Hematopoietic multipotent progenitor cell treated with erythropoietin and hydrocortisone succinate and interleukin-3 and kit ligand, for 6 days (in vitro differentiated cells): ENCODE results near the gene COX18.

Source experiments
- DNase-seq: peaks from one replicate; pipeline ENCODE4 v3.0.0-alpha.2; 2015

COX18 gene, protein sequence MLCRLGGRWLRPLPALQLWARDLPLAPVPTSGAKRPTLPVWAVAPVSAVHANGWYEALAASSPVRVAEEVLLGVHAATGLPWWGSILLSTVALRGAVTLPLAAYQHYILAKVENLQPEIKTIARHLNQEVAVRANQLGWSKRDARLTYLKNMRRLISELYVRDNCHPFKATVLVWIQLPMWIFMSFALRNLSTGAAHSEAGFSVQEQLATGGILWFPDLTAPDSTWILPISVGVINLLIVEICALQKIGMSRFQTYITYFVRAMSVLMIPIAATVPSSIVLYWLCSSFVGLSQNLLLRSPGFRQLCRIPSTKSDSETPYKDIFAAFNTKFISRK

DNA sequence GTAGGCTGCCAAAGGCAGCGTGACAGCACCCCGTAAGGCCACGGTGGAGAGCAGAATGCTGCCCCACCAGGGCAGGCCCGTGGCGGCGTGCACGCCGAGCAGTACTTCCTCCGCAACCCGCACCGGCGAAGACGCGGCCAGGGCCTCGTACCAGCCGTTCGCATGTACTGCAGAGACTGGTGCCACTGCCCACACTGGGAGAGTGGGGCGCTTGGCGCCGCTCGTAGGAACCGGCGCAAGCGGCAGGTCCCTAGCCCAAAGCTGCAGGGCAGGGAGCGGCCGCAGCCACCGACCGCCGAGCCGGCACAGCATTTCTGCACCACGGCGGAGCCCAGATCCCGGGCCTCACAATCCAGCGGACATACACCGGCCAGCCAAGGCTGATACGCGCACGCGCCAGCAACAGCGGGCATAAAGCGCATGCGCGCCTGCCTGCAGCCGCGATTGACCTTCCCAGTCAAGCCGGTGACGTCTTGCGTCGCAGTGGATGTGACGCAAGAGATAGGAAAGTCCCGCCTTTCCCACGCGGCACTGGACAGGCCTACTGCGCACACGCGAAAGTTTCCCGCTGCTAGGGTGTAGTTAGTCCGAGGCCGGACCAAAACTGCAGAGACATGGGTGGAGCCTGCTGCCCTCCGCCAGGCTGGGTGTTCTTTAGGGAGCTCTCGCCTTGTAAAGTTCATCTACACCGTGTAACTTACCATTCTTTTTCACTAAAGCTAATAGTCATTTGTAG, at the start of gene COX18:
Gene COX18, minus strand, starts transcription at position 379 of the 736 bp plus-strand sequence. Its CDS starts 67 bp downstream, at position 312.
- DNase-seq = peak; percentile 99

- no peak for DNase-seq
These were observed 40.0 kb upstream of the COX18 start for GRCh38 chr4:73109493-73109892.

- peak; percentile 27 for DNase-seq
These were observed 35.2 kb upstream of the COX18 start for GRCh38 chr4:73104695-73105094.

- peak; percentile 38 for DNase-seq
These were observed 34.4 kb upstream of the COX18 start for GRCh38 chr4:73103799-73104503.

GRCh38 chr4:73099143-73099542, 29.6 kb upstream of the COX18 start:
- no peak for DNase-seq

GRCh38 chr4:73098713-73099112, 29.2 kb upstream of the COX18 start:
- DNase-seq = no peak

DNA sequence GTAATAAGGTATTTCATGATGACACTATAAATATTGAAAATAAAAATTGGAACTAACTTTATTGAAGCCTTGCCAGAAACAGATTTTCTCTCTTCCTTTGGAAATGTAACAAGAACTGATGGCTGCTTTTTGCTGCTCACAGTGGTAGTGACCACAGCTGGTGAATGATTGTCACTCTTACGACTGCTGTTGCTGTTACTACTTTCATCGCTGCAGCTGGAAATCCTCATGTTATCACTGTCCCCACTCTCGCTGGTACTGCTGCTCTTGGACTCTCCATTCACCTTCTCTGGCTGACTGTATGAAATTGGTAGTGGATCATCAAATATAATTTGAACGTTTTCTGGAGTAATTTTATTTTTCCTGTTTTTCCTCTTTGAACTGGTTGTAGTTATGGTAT, 28.5 kb upstream of the COX18 start:
- no peak for DNase-seq

DNA sequence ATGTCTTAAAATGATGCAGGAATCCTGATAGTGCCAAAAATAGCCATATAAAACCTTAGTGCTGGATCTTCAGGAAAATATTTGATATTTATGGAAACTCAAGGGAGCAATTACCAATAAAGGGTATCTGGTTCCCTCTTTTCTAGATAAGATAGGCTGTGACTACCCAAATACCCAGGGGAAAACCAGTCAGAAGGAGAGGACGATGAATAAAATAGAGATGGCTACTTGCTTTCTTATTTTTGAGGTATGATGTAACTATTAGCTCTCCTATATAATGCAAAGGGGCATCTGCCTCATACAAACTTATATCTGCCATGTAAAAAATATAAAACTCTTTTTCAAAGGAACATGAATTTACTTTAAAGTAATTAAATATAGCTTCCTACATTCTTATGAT, 23.4 kb upstream of the COX18 start:
- DNase-seq = no peak

DNA sequence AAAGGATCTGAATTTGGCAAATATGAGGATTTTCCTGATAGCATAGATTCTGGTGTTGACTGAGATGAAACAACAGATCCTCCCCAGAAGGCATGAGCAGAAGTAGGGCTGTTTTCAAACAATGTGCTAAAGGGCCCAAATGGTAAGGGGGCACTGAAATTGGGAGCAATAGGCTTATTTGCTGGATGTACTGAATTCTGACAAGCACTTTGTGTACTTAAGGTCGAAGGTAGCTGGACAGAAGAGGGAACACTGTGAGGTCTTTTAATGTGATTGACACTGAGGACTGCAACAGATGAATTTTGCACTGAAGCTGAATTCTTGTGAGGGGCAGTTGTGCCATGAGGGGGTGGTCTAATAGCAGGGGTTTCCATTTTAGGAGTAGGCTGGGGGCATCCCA, 21.2 kb upstream of the COX18 start:
- DNase-seq = no peak

- no peak for DNase-seq
These were observed 18.4 kb upstream of the COX18 start for GRCh38 chr4:73087871-73088270.

DNA sequence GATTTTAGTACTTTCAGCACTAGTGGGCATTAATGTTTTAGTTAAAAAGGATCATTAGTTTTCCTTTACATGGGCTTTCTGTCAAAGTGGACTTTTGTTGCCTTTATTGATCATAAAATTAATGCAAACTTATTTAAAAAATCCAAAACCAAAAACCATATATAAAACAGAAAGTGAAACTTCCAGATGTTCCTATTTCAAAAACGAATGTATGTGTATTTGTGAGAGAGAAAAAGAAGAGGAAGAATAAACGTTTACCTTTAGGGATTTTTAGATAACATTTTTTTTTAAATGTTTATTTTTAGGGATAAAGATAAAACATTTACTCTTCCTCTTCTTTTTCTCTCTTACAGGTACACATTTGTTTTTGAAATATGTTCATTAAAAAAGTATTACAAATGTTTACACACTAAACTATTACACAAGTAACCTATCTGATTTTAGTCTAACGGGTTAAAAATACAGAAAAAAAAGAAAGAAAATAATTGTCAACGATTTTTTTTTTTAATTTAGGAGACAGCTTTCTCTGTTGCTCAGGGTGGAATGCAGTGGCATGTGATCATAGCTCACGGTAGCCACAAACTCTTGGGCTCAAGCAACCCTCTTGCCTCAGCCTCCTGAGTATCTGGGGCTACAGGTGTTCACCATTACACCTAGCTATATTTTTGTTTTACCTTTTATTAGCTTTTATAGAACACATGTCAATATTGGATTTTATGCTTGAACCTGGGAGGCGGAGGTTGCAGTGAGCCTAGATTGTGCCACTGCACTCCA, 16.8 kb upstream of the COX18 start:
- no peak for DNase-seq

DNA sequence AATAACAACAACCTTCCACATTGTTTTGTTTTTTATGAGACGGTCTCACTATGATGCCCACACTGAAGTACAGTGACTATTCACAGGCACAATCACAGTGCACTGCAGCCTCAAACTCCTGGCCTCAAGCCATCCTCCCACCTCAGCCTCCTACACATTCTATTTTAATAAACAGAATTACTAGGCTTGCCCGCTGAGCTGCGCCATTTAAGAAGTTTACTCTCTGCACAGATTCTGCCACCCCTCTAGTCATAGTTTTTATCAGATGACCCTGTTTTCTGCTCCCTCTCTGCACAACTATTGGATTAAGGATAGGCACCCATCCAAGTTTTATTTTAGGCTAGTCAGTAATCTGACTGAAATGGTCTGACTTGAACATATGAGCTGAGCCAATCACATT, 11.3 kb upstream of the COX18 start:
- no peak for DNase-seq

DNA sequence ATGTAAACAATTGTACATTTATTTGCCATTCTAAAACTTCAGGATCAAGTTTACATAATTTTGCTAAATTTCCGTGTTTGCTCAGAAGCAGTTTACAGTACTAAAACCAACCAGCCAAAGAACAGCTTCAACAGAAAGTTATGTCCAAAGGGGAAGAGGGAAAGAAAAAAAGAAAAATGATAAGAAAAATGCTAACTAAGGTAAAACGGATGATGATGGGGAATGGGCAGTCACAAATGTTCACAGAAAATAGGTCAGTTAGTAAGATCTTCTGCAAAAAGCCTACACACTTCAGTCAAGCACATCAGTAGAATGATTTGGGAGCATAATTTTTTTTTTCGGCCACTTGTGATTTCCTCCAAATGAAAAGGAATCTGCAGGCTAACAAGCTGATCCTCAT, 6.3 kb upstream of the COX18 start:
- no peak for DNase-seq

DNA sequence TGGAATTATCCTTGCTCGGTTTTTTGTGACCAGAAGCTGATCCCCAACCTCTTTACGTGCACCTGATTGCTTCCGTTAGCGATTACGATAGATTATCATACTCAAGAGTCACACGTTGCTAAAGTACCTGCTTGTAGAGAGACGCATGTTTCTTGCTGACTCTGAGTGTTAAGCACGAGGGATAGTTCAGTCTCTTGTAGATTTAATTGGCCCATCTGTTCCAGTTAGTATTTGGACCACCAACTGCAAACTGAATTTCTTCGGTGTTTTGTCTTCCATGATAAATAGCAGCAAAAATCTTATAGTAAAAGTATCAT, 516 bp upstream of the COX18 start:
- DNase-seq = no peak

- peak; percentile 72 for DNase-seq
These were observed 802 bp downstream of the COX18 start for GRCh38 chr4:73068491-73069337.

DNA sequence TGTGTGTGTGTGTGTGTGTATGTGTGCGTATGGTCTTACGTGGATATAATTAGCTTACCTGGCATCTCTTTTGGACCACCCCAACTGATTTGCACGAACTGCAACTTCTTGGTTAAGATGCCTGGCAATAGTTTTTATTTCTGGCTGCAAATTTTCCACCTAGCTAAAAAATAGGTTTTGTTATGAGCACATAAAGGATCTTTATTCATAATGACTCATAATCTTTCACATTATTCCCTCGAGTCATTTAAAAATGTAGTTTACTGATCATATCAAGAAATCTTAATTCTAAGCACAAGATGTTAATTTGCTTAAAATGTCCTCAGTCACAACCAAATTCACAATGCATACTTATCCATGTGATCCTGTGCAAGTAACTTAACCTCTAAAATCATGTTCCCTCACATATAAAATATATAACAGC, 1.5 kb downstream of the COX18 start:
- peak; percentile 21 for DNase-seq

GRCh38 chr4:73066928-73067327, 2.6 kb downstream of the COX18 start:
- no peak for DNase-seq

DNA sequence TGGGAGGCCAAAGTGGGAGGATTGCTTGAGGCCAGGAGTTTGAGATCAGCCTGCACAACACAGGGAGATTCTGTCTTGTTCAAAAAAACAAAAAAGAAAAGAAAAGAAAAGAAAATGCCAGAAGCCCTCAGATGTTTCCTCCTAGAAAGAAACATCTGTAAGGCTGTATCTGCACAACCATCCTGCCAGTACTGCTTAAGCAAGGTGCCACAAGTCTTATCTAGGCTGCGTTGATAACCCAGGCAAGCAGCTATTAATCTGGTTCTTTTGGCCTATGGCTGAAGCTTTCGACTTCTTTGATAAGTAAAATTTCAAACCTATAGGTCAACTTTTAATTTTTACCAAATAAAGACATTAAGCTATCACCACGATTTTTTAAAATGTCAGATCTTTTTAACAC, 3.1 kb downstream of the COX18 start:
- DNase-seq = peak; percentile 64

DNA sequence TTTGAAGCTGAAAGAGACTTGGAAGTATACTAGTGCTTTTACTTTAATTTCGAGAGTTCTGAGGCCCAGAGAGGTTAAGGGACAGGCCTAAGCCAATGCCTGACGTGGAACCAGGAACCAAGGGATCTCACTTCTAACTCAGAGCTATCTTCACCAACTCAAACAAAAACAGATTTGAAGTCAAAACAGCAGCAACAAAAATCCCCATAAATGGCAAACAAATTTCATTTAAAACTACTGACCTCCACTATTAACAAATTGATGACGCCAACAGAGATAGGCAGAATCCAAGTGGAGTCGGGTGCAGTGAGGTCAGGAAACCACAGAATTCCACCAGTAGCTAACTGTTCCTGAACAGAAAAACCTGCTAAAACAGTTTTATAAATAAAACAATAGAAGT, 5.0 kb downstream of the COX18 start:
- no peak for DNase-seq

GRCh38 chr4:73055241-73055897, 14.1 kb downstream of the COX18 start:
- no peak for DNase-seq

- no peak for DNase-seq
These were observed 15.5 kb downstream of the COX18 start for GRCh38 chr4:73053974-73054480.
